H1 (cell line): ENCODE data around the gene CITED4. TPM values are rescaled to one million over a fixed set of nuclear protein-coding genes. Genes with fewer than 3 reads are reported as not detected.

Experiments used
- CTCF ChIA-PET: fragments of 300-600 bp; sonication (Branson Sonifier 250); formaldehyde crosslinking; loops from one replicate; lab custom pipeline; 2021; ENCODE audit not compliant: partially characterized antibody; lab: Charles Lee
- POLR2A ChIA-PET: fragments of 300-600 bp; sonication (Branson Sonifier 250); formaldehyde crosslinking; loops from one replicate; lab custom pipeline; 2021; ENCODE audit warnings: inconsistent platforms; ENCODE audit not compliant: partially characterized antibody; lab: Charles Lee
- DNase-seq, 2 experiments: peaks; one replicate each; pipeline versions ENCODE4 v3.0.0 to v3.0.0-alpha.2; 2010 to 2022; ENCODE audit warnings: low spot score in 2 of 2, low read depth in 1 of 2, mixed read lengths in 1 of 2
- FAIRE-seq: peaks from 2 replicates; lab custom pipeline; 2011; peaks lifted over from hg19 to GRCh38; lab: Jason Lieb, UNC
- H2AFZ ChIP-seq: 2 replicates; pipeline ENCODE4 v1.8.1; 2012; ENCODE audit warnings: low read length, inconsistent platforms
- H2AK5ac ChIP-seq: 2 replicates; pipeline ENCODE4 v1.6.1; 2013; ENCODE audit warnings: low read depth, low read length
- H2BK120ac ChIP-seq: replicated peaks from 2 replicates; pipeline ENCODE3; 2013; ENCODE audit warnings: low read depth, low read length, inconsistent platforms
- H2BK12ac ChIP-seq: 2 replicates; pipeline ENCODE4 v1.6.1; 2013; ENCODE audit warnings: low read depth, low read length
- H2BK15ac ChIP-seq: 2 replicates; pipeline ENCODE4 v1.6.1; 2013; ENCODE audit warnings: low read length
- H2BK20ac ChIP-seq: 2 replicates; pipeline ENCODE4 v1.6.1; 2013; ENCODE audit warnings: low read length
- H2BK5ac ChIP-seq: 2 replicates; pipeline ENCODE4 v1.6.1; 2013; ENCODE audit warnings: low read depth, low read length
- H3K14ac ChIP-seq: 2 replicates; pipeline ENCODE4 v1.6.1; 2013; ENCODE audit warnings: inconsistent platforms; ENCODE audit not compliant: insufficient read length
- H3K18ac ChIP-seq: 2 replicates; pipeline ENCODE4 v1.6.1; 2013; ENCODE audit warnings: low read length; ENCODE audit errors: extremely low read depth
- H3K23ac ChIP-seq: 2 replicates; pipeline ENCODE4 v1.6.1; 2013; ENCODE audit warnings: inconsistent platforms; ENCODE audit not compliant: insufficient read length
- H3K23me2 ChIP-seq: 2 replicates; pipeline ENCODE4 v1.6.1; 2013; ENCODE audit warnings: low read depth, low read length
- H3K27ac ChIP-seq: 2 replicates; pipeline ENCODE4 v1.6.1; 2011; ENCODE audit warnings: low read depth, low read length, inconsistent platforms
- H3K27me3 ChIP-seq, 4 experiments: replicated peaks in 1 of 4; 1 replicate in 1 of 4; 2 replicates in 3 of 4; pipeline versions ENCODE4 v1.6.1 to v1.8.1; 2011 to 2013; ENCODE audit warnings: low read length in 3 of 4, mild to moderate bottlenecking in 3 of 4, inconsistent platforms in 2 of 4, mixed read lengths in 2 of 4, moderate library complexity in 1 of 4; ENCODE audit not compliant: control insufficient read depth in 3 of 4, insufficient read depth in 3 of 4; ENCODE audit errors: extremely low read depth in 1 of 4
- H3K36me3 ChIP-seq, 4 experiments: 2 replicates each; pipeline versions ENCODE4 v1.6.1 to v1.8.1; 2011 to 2013; ENCODE audit warnings: mild to moderate bottlenecking in 4 of 4, low read length in 3 of 4, moderate library complexity in 2 of 4, control low read depth in 1 of 4, inconsistent platforms in 1 of 4; ENCODE audit not compliant: insufficient read depth in 4 of 4, control insufficient read depth in 2 of 4
- H3K4ac ChIP-seq: replicated peaks from 2 replicates; pipeline ENCODE3; 2013; ENCODE audit warnings: low read length, low read depth, mixed read lengths, inconsistent platforms; ENCODE audit not compliant: insufficient read length
- H3K4me1 ChIP-seq, 4 experiments: replicated peaks in 1 of 4; 1 replicate in 1 of 4; 2 replicates in 3 of 4; pipeline versions ENCODE4 v1.6.1 to v1.8.1; 2011 to 2013; ENCODE audit warnings: low read length in 3 of 4, inconsistent platforms in 2 of 4, mixed read lengths in 1 of 4; ENCODE audit not compliant: insufficient read depth in 4 of 4, control insufficient read depth in 3 of 4
- H3K4me2 ChIP-seq, 2 experiments: 2 replicates each; pipeline versions ENCODE4 v1.6.1 to v1.8.1; 2011 to 2013; ENCODE audit warnings: low read depth in 2 of 2, low read length in 2 of 2, control low read depth in 1 of 2, inconsistent platforms in 1 of 2, mild to moderate bottlenecking in 1 of 2; ENCODE audit not compliant: insufficient read depth in 1 of 2
- H3K4me3 ChIP-seq, 4 experiments: fragments of 200-600, 300-600 bp in 1 of 4; sonication (generic), shearing (Covaris generic), sonication (Bioruptor Twin) in 1 of 4; 2 replicates each; pipeline versions ENCODE4 v1.5.1 to v1.8.1; 2011 to 2016; ENCODE audit warnings: low read length in 4 of 4, low read depth in 3 of 4, control low read depth in 2 of 4, inconsistent platforms in 2 of 4, mild to moderate bottlenecking in 2 of 4, mixed read lengths in 1 of 4, moderate library complexity in 1 of 4; ENCODE audit not compliant: insufficient read depth in 2 of 4; ENCODE audit errors: extremely low read depth in 1 of 4
- H3K56ac ChIP-seq: replicated peaks from 2 replicates; pipeline ENCODE3; 2013; ENCODE audit warnings: low read depth, mild to moderate bottlenecking, mixed read lengths, low read length, inconsistent platforms; ENCODE audit not compliant: insufficient read length
- H3K79me1 ChIP-seq: 2 replicates; pipeline ENCODE4 v1.6.1; 2013; ENCODE audit warnings: low read depth, low read length, control low read depth
- H3K79me2 ChIP-seq, 2 experiments: 2 replicates each; pipeline versions ENCODE4 v1.6.1 to v1.8.1; 2012 to 2013; ENCODE audit warnings: low read length in 2 of 2, mild to moderate bottlenecking in 2 of 2, inconsistent platforms in 1 of 2; ENCODE audit not compliant: insufficient read depth in 2 of 2, control insufficient read depth in 1 of 2
- H3K9ac ChIP-seq, 4 experiments: replicated peaks in 1 of 4; 1 replicate in 1 of 4; 2 replicates in 3 of 4; pipeline versions ENCODE4 v1.6.1 to v1.8.1; 2011 to 2013; ENCODE audit warnings: low read depth in 3 of 4, low read length in 3 of 4, control low read depth in 2 of 4, mild to moderate bottlenecking in 2 of 4, moderate library complexity in 2 of 4, inconsistent platforms in 1 of 4; ENCODE audit errors: extremely low read depth in 1 of 4
- H3K9me3 ChIP-seq, 2 experiments: 2 replicates each; pipeline versions ENCODE4 v1.6.1 to v1.8.1; 2012 to 2013; ENCODE audit warnings: mild to moderate bottlenecking in 2 of 2, moderate library complexity in 2 of 2, control low read depth in 1 of 2, inconsistent platforms in 1 of 2, low read depth in 1 of 2, low read length in 1 of 2, mixed read lengths in 1 of 2; ENCODE audit not compliant: insufficient read depth in 2 of 2
- H4K20me1 ChIP-seq, 2 experiments: replicated peaks in 1 of 2; 2 replicates each; pipeline versions ENCODE3 to v1.8.1; 2011 to 2013; ENCODE audit warnings: inconsistent platforms in 2 of 2, low read length in 2 of 2, mild to moderate bottlenecking in 1 of 2; ENCODE audit not compliant: insufficient read depth in 2 of 2, control insufficient read depth in 1 of 2
- H4K5ac ChIP-seq: 2 replicates; pipeline ENCODE4 v1.6.1; 2013; ENCODE audit warnings: low read length, low read depth, mixed read lengths, inconsistent platforms; ENCODE audit not compliant: insufficient read length
- H4K8ac ChIP-seq: 2 replicates; pipeline ENCODE4 v1.8.0; 2013; ENCODE audit warnings: mild to moderate bottlenecking, moderate library complexity, low read length, inconsistent platforms; ENCODE audit not compliant: insufficient read depth; ENCODE audit errors: extremely low read depth
- H4K91ac ChIP-seq: replicated peaks from 2 replicates; pipeline ENCODE3; 2013; ENCODE audit warnings: low read length, mixed read lengths, inconsistent platforms; ENCODE audit not compliant: insufficient read length
- CBX5 ChIP-seq: fragments of 300-800, 300-1000 bp; sonication (generic); IDR thresholded peaks from 2 replicates; pipeline ENCODE4 v1.7.1; 2016; ENCODE audit warnings: antibody characterized with exemption, low read length, low read depth
- CEBPB ChIP-seq: IDR thresholded peaks from 2 replicates; pipeline ENCODE4 v1.6.1; 2012; ENCODE audit warnings: low read depth, low read length
- E2F6 ChIP-seq: IDR thresholded peaks from 2 replicates; pipeline ENCODE4 v1.6.1; 2012; ENCODE audit warnings: inconsistent platforms
- EP300 ChIP-seq, 2 experiments: IDR thresholded peaks; 1 replicate in 1 of 2; 2 replicates in 1 of 2; pipeline ENCODE4 v1.6.1; 2011 to 2012; ENCODE audit warnings: low read depth in 2 of 2, low read length in 2 of 2, mild to moderate bottlenecking in 2 of 2, borderline replicate concordance in 1 of 2, inconsistent platforms in 1 of 2, moderate library complexity in 1 of 2
- NRF1 ChIP-seq: IDR thresholded peaks from 2 replicates; pipeline ENCODE4 v1.6.1; 2011; ENCODE audit warnings: mild to moderate bottlenecking, low read depth, low read length, improper control_type of control experiment
- PHF8 ChIP-seq: fragments of 200-600 bp; sonication (generic); conservative IDR thresholded peaks from 2 replicates; pipeline ENCODE4 v1.7.1; 2012; ENCODE audit warnings: low read depth, mild to moderate bottlenecking, inconsistent platforms, low read length, moderate library complexity
- POLR2AphosphoS5 ChIP-seq: IDR thresholded peaks from 2 replicates; pipeline ENCODE4 v1.6.1; 2011; ENCODE audit warnings: low read depth, low read length
- RFX5 ChIP-seq: IDR thresholded peaks from 2 replicates; pipeline ENCODE4 v1.6.1; 2011; ENCODE audit warnings: low read depth, low read length, improper control_type of control experiment, borderline replicate concordance
- TAF1 ChIP-seq: IDR thresholded peaks from 2 replicates; pipeline ENCODE4 v1.6.1; 2011; ENCODE audit warnings: mild to moderate bottlenecking, low read depth, low read length
- TAF7 ChIP-seq: optimal IDR thresholded peaks from 2 replicates; pipeline ENCODE3; 2011; ENCODE audit warnings: low read depth, mild to moderate bottlenecking, inconsistent platforms, low read length, moderate library complexity, borderline replicate concordance
- WGBS, 2 experiments: shearing (Covaris generic) in 1 of 2; methylation state at CpG; one replicate each; pipeline versions ENCODE4 v1.1.6 to v1.1.7; 2013 to 2015; ENCODE audit warnings: low lambda C conversion rate in 2 of 2, mixed read lengths in 2 of 2, inconsistent platforms in 1 of 2, low coverage in 1 of 2, missing lambda C conversion rate in 1 of 2; ENCODE audit not compliant: insufficient replicate concordance in 2 of 2, insufficient coverage in 1 of 2, insufficient read length in 1 of 2; ENCODE audit errors: extremely low coverage in 1 of 2, missing lambda C conversion rate in 1 of 2; 5-methylcytosine and 5-hydroxymethylcytosine counted together
- polyA plus RNA-seq, 7 experiments: library from polyadenylated mRNA; depleted of rRNA in 3 of 7; stranded (reverse) in 5 of 7; unstranded in 2 of 7; fragments of >200 nt in 5 of 7; fragments of 200-250 nt in 2 of 7; gene quantifications; 1 replicate in 5 of 7; 2 replicates in 1 of 7; 4 replicates in 1 of 7; pipeline versions ENCODE4 v1.2.1 to v1.2.3, GENCODE V29; 2011 to 2013; ENCODE audit warnings: missing spikeins in 2 of 7, mixed read lengths in 2 of 7
- total RNA-seq: library from RNA; stranded (reverse); fragmentation: NEBNext Ultra II Directional; extraction: Animal tissue kit (Norgen Biotek cat#: 25700); gene quantifications from 2 replicates; pipeline ENCODE4 v1.2.1, GENCODE V29; 2021

The CITED4 gene
- total and polyA plus RNA-seq, 2 of the 8 experiments (the other 6 are each of a cell fraction or from before 2014, with no cell fraction given), result 5.4 to 16.3 TPM

- no peak overlapping the region for H3K18ac ChIP-seq
- no peak overlapping the region for H3K14ac ChIP-seq
- no peak for TF ChIP-seq TAF7
- TF ChIP-seq POLR2AphosphoS5, result no peak
- TF ChIP-seq RFX5, result no peak
- TF ChIP-seq TAF1, result no peak
- no peak for TF ChIP-seq PHF8
- no peak for TF ChIP-seq E2F6
- no peak for TF ChIP-seq EP300 (IDR thresholded peaks at IDR 0.05; ENCODE audit: borderline replicate concordance in 1 of 2, low read depth in 2 of 2, low read length in 2 of 2)
- no peak for TF ChIP-seq CEBPB
- TF ChIP-seq NRF1, result no peak
- TF ChIP-seq CBX5, result no peak
- H3K23me2 ChIP-seq, result no peaks in the 10 kb centered on the region
- no peak overlapping the region for H2BK20ac ChIP-seq
- no peak overlapping the region for H2BK120ac ChIP-seq
- H4K8ac ChIP-seq, result no peak overlapping the region
- H3K9me3 ChIP-seq, result no peaks in the 10 kb centered on the region
- H2BK15ac ChIP-seq, result no peak overlapping the region
- H2AK5ac ChIP-seq, result no peak overlapping the region
- H4K91ac ChIP-seq, result no peak overlapping the region
- H3K27ac ChIP-seq, result no peak overlapping the region
- H3K36me3 ChIP-seq, result no peaks in the 10 kb centered on the region
- H3K79me2 ChIP-seq, result no peaks in the 10 kb centered on the region
- H3K56ac ChIP-seq, result no peak overlapping the region
- ChIA-PET CTCF (interaction anchor here (0.5 to 26.8 kb wide), 11 partner anchors 11 to 1701 kb away, joined by 3 to 917 read pairs (median 3); no protein-coding TSS in a partner anchor), POLR2A (interaction anchor here (1.9 kb wide), 1 partner anchor 14 kb away, joined by 4 read pairs; no protein-coding TSS in a partner anchor)
- H3K27me3 ChIP-seq, result no peaks in the 10 kb centered on the region; a peak in 1 of 7 replicates
- no peaks in the 10 kb centered on the region for H4K20me1 ChIP-seq
- no peak overlapping the region for H3K9ac ChIP-seq
- H3K23ac ChIP-seq, result no peak overlapping the region
- no peak overlapping the region for H3K4me3 ChIP-seq
- FAIRE-seq (no peak), DNase-seq (no peak)
- no peak overlapping the region for H2AFZ ChIP-seq
- WGBS, 2 experiments, result 84% methylated on average over 9 of the region's 9 CpGs; no CpG with 5 or more reads in 1 of the 2 experiments
- H3K4ac ChIP-seq, result no peak overlapping the region
- H4K5ac ChIP-seq, result no peak overlapping the region
- H3K4me2 ChIP-seq, result no peak overlapping the region
- H2BK12ac ChIP-seq, result no peak overlapping the region
- H2BK5ac ChIP-seq, result no peak overlapping the region
- no peaks in the 10 kb centered on the region for H3K79me1 ChIP-seq
- H3K4me1 ChIP-seq, result no peaks in the 10 kb centered on the region; a peak in 1 of 7 replicates
Observed at GRCh38 chr1:40844887-40845878, 17.0 kb downstream of the CITED4 start.
